Lung (tissue), 12 donors: ENCODE data around the gene INTS3. TPM values are rescaled to one million over a fixed set of nuclear protein-coding genes. Genes with fewer than 3 reads are reported as not detected.
"Not testable (repeated sequence)": the region's sequence is repeated elsewhere in the genome, so short reads cannot be mapped to it uniquely, and the experiment has no call there.

ENCODE experiments used
- ATAC-seq: fragments of 200-7000 bp; cut with Tn5 transposase; one replicate; pipeline ENCODE4 v1.9.1; 2020; ENCODE audit warnings: moderate number of reproducible peaks; ENCODE audit not compliant: insufficient read depth, low FRiP score
- DNase-seq, 3 donors: peaks; one replicate each; pipeline ENCODE4 v3.0.0-alpha.2; 2013 to 2017
- H3K27ac ChIP-seq, 2 donors: one replicate each; pipeline ENCODE4 v1.5.1; 2013; ENCODE audit warnings: mild to moderate bottlenecking in 2 of 2, moderate library complexity in 2 of 2, control low read depth in 1 of 2, inconsistent platforms in 1 of 2, low read depth in 1 of 2, low read length in 1 of 2
- H3K27me3 ChIP-seq, 3 donors: one replicate each; pipeline ENCODE4 v1.5.1; 2013; ENCODE audit warnings: low read length in 2 of 3; ENCODE audit not compliant: control insufficient read depth in 3 of 3, insufficient read depth in 3 of 3
- H3K36me3 ChIP-seq, 4 donors: one replicate each; pipeline ENCODE4 v1.5.1; 2013; ENCODE audit warnings: low read length in 4 of 4, mild to moderate bottlenecking in 1 of 4, moderate library complexity in 1 of 4; ENCODE audit not compliant: control insufficient read depth in 4 of 4, insufficient read depth in 4 of 4
- H3K4me1 ChIP-seq, 5 donors: one replicate each; pipeline ENCODE4 v1.5.1; 2013; ENCODE audit warnings: low read length in 5 of 5, mild to moderate bottlenecking in 2 of 5, moderate library complexity in 1 of 5; ENCODE audit not compliant: control insufficient read depth in 5 of 5, insufficient read depth in 5 of 5
- H3K4me3 ChIP-seq: one replicate; pipeline ENCODE4 v1.5.1; 2013; ENCODE audit warnings: mild to moderate bottlenecking, control low read depth, moderate library complexity
- H3K9ac ChIP-seq, 2 donors: one replicate each; pipeline ENCODE4 v1.5.1; 2013; ENCODE audit warnings: low read length in 2 of 2, control low read depth in 1 of 2; ENCODE audit not compliant: insufficient read depth in 1 of 2
- H3K9me3 ChIP-seq, 4 donors: one replicate each; pipeline ENCODE4 v1.5.1; 2013; ENCODE audit warnings: low read length in 3 of 4, mild to moderate bottlenecking in 1 of 4, moderate library complexity in 1 of 4; ENCODE audit not compliant: control insufficient read depth in 4 of 4, insufficient read depth in 3 of 4
- WGBS, 2 donors: extraction: QIAGEN DNeasy Blood & Tissue Kit; methylation state at CpG; one replicate each; pipeline ENCODE4 v1.1.7; 2013; 5-methylcytosine and 5-hydroxymethylcytosine counted together
- polyA plus RNA-seq, 2 donors: library from polyadenylated mRNA; stranded (reverse); fragments of 200-250 nt; gene quantifications; one replicate each; pipeline ENCODE4 v1.2.1, GENCODE V29; 2013
- total RNA-seq, 2 donors: library from RNA; depleted of rRNA in 1 of 2; stranded (reverse); fragments of >200 nt in 1 of 2; gene quantifications; one replicate each; pipeline ENCODE4 v1.2.1, GENCODE V29; 2014 to 2021
- TF ChIP-seq, protein P1 (sequence below): IDR thresholded peaks from 2 replicates; pipeline ENCODE4 v1.5.1; 2012; ENCODE audit warnings: mild to moderate bottlenecking; ENCODE audit errors: control extremely low read depth, extremely low read depth
- donor health status: control.
- donor health status: control.
- donor health status: Bipolar disorder and iron deficiency.
- donor health status: healthy.
- donor health status: DM: yes; HTN: yes; CAD: no.

INTS3 gene
- total and polyA plus RNA-seq, 4 donors, result 31.3 to 70.4 (median 51.0) TPM

DNA sequence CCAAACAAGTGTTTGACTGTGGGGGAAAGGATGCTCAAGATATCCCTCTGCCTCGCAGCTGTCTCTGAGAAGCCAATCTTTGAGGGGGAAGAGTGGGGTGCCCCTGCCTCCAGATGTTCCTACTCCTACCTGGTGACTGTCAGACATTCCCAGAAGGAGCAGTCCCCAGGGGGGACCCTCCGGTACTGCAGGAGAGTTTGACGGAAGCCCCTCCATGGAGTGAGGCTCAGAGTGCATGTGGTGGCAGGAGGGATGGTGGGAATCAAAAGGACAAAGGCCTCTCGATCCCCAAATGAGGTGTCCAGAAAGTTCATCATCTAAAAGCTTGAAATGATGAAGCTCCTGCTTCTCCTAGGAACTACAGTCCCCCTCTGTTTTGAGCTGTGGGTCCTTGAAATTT, 52.7 kb downstream of the INTS3 start:
- DNase-seq (no peak), ATAC-seq (no peak)
- Histone ChIP-seq H3K4me1 (peaks cover 8 to 28% (median 11%) of the 10 kb centered on the region in 5 donors), H3K27ac (no peak overlapping the region), H3K27me3 (no peaks in the 10 kb centered on the region), H3K36me3 (peaks cover 0 to 8% (median 6%) of the 10 kb centered on the region in 4 donors), H3K9ac (no peak overlapping the region), H3K9me3 (no peaks in the 10 kb centered on the region), H3K4me3 (no peak overlapping the region)
- TF ChIP-seq, protein P1, sequence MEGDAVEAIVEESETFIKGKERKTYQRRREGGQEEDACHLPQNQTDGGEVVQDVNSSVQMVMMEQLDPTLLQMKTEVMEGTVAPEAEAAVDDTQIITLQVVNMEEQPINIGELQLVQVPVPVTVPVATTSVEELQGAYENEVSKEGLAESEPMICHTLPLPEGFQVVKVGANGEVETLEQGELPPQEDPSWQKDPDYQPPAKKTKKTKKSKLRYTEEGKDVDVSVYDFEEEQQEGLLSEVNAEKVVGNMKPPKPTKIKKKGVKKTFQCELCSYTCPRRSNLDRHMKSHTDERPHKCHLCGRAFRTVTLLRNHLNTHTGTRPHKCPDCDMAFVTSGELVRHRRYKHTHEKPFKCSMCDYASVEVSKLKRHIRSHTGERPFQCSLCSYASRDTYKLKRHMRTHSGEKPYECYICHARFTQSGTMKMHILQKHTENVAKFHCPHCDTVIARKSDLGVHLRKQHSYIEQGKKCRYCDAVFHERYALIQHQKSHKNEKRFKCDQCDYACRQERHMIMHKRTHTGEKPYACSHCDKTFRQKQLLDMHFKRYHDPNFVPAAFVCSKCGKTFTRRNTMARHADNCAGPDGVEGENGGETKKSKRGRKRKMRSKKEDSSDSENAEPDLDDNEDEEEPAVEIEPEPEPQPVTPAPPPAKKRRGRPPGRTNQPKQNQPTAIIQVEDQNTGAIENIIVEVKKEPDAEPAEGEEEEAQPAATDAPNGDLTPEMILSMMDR, result no peak
- 84 to 87% methylated on average over 4 of the region's 4 CpGs for WGBS, 2 donors

DNA sequence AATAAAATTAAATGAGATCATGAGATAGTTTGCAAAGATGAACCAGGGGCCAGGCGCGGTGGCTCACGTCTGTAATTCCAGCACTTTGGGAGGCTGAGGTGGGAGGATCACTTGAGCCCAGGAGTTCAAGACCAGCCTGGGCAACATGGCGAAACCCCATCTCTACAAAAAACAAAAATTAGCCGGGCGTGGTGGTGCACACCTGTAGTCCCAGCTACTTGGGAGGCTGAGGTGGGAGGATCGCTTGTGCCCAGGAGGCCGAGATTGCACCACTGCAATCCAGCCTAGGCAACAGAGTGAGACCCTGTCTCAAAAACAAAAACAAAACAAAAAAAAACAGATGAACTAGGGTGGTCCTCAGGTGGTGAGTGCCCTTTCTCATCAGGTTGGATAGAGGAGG, 54.8 kb downstream of the INTS3 start:
- not testable (repeated sequence) for H3K4me3 ChIP-seq, H3K27me3 ChIP-seq, H3K9me3 ChIP-seq, ATAC-seq, DNase-seq, H3K36me3 ChIP-seq
- WGBS, 2 donors, result 95% methylated on average over 8 of the region's 8 CpGs
- H3K4me1 ChIP-seq, result peaks cover 0 to 10% (median 7%) of the 10 kb centered on the region in 5 donors
- H3K27ac ChIP-seq, result peak overlapping the region; percentile 97 to 99
- H3K9ac ChIP-seq, result peak overlapping the region; percentile 63 to 67

DNA sequence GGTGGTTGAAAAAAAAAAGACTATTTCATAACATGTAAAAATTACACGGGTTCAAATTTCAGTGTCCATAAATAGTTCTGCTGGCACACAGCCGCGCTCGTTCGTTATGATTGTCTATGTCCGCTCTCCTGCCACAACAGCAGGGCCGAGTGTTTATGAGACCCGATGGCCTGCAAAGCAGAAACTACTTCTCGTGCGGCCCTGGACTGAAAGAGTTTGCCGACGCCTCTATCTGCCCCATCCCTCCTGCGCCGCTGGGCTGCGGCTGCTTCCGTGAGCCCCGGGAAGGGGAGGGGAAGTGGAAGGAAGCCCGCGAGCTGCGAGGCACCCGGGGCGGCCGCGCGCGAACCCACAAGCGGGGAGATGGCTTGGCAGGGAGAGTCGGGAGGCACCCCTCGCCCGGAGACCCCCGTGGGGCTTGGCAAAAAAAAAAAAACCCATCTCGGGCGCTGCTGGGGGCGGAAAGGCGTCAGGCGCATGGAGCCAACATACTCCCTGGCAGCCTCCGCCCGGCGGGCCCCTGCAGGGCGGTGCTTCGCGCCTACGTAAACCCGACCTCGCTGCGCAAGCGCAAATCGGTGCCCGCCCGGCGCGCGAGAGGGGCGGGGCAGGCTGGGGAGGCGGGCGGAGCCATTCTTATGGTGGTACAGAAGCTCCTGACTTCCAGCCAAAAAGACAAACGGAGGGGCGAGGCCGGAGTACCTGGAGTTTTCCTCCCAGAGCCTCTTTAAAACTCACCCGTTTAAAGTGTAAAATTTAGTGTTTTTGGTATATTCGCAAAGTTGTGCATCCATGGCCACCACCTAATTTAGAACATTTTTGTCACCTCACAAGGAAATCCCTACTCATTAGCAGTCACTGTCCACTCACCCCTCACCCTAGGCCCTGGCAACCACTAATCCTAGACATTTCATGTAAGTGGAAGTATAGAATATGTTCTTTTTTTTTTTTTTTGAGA, 55.7 kb downstream of the INTS3 start:
- WGBS, 2 donors, result 0 to 1% methylated on average over 50 to 61 of the region's 61 CpGs
- TF ChIP-seq, protein P1, result no peak

DNA sequence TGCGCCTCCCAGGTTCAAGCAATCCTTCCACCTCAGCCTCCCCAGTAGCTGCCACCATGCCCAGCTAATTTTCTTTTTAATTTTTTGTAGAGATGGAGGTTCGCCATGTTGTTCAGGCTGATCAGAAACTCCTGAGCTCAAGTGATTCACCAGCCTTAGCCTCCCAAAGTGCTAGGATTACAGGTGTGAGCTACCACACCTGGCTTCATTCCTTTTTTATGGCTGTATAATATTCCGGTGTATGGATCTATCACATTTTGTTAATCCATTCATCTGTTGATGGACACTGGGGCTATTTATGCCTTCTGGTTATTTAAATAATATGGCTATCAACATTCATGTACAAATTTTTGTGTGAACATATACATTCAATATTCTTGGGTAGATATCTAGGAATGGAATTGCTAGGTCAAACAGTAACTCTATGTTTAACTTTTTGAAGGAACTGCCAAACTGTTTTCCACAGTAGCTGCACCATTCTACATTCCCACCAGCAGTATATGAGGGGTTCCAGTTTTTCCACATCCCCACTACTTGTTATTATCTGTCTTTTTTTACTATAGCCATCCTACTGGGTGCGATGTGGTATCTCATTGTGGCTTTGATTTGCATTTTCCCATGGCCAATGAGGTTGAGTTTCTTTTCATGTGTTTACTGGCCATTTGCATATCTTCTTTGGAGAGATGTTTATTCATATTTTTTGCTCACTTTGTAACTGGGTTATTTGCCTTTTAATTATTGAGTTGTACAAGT, 58.4 kb downstream of the INTS3 start:
- Histone ChIP-seq H3K4me3 (no peak overlapping the region), H3K27ac (no peak overlapping the region), H3K36me3 (no peaks in the 10 kb centered on the region), H3K27me3 (no peaks in the 10 kb centered on the region), H3K9ac (no peak overlapping the region), H3K4me1 (peaks cover 0 to 36% (median 9%) of the 10 kb centered on the region in 5 donors), H3K9me3 (no peaks in the 10 kb centered on the region)
- DNase-seq (no peak), ATAC-seq (no peak)
- TF ChIP-seq, protein P1, result no peak
- 98% methylated on average over 4 of the region's 4 CpGs for WGBS, 2 donors

More for the DNA sequence above, 55.7 kb downstream of the INTS3 start:
- H3K27ac ChIP-seq, result peak overlapping the region; percentile 97 to 99
- no peaks in the 10 kb centered on the region for H3K9me3 ChIP-seq
- H3K9ac ChIP-seq, result peak overlapping the region; percentile 63 to 76
- peaks cover 0 to 7% (median 4%) of the 10 kb centered on the region in 4 donors for H3K36me3 ChIP-seq
- ATAC-seq (peak; percentile 98), DNase-seq (peak; percentile 95 to 98 (median 95))
- H3K27me3 ChIP-seq, result no peaks in the 10 kb centered on the region
- H3K4me3 ChIP-seq, result peak overlapping the region; percentile 55
- H3K4me1 ChIP-seq, result peaks cover 0 to 12% (median 7%) of the 10 kb centered on the region in 5 donors
